ENCODE results near the gene ATP8B3. TPM values are rescaled to one million over a fixed set of nuclear protein-coding genes. Genes with fewer than 3 reads are reported as not detected.
A peak's percentile ranks its signal among the peaks of the same experiment; 100 is the strongest.

ATP8B3 gene
- total RNA-seq, 1 donor from 2014 or later: not detected

- DNase-seq (ENCODE audit: low spot score in 2 of 2) (no peak), FAIRE-seq (no peak)
Observed at GRCh38 chr19:1776606-1777147, 35.4 kb downstream of the ATP8B3 start.

GRCh38 chr19:1775951-1776605 is 36.0 kb downstream of the ATP8B3 start:
- no peak for DNase-seq (ENCODE audit: low spot score in 2 of 2)
- no peak for FAIRE-seq

DNA sequence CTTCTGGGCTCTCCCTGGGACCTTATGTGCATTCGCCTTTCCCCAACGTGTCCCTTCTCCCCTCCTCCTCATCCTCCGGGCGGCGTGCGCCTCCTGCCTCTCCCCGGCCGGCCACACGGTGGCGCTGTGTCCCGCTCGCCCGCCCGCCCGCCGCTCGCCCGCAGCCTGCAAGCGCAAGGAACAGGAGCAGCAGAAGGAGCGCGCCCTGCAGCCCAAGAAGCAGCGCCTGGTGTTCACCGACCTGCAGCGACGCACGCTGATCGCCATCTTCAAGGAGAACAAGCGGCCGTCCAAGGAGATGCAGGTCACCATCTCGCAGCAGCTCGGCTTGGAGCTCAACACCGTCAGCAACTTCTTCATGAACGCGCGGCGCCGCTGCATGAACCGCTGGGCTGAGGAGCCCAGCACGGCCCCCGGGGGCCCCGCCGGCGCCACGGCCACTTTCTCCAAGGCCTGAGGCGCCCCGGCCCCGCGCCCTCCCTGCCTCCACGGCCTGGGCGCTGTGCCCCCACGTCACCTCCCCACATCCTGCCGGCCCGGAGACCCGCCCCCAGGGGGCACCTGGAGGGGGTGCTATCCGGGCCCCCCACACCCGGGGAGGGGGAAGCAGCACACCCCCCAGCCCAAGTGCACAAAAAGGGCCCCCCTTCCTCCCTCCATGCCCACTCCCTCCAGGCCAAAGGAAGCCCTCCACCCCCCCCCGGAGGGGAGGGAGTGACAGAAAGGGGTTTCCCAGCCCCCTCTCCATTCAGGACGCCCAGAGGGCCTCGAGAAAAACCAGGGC is 36.9 kb downstream of the ATP8B3 start:
- no peak for DNase-seq (ENCODE audit: low spot score in 2 of 2)
- no peak for FAIRE-seq

GRCh38 chr19:1773184-1773583 is 38.9 kb downstream of the ATP8B3 start:
- DNase-seq (ENCODE audit: low spot score in 2 of 2): no peak
- no peak for FAIRE-seq

DNA sequence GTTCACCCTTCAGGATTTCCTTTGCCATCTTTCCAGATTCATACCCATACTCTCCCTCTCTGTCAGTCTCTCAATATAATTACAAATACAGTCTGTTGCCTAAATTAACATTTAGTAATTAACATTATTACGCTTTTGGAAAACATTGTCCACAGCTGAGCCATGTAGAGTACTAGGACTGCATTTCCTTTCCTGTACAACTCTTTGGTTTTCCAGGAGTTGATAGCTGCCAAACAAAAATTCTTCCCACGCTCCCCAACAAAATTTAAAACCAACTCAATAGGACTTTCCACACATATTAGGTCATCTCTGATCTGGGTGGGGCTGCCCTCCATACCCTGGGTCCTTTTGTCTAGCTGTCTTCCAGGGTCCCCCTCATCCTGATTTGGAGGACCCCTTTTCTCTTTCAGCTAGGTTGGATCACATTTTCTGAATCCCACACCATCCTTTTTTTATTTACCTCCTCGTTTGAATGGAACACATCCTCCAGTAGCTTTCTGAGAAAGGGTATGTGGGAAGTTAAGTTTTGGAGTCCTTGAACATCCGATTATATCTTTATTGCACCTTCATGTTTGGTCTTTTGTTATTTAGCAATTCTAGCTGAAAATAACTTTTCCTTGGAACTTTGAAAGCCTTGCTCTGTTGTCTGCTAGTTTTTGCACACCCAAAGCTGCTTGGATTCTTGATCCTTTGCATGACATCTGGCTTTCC is 41.1 kb downstream of the ATP8B3 start:
- FAIRE-seq (no peak), DNase-seq (ENCODE audit: low spot score in 2 of 2) (no peak)

GRCh38 chr19:1769645-1769985 is 42.5 kb downstream of the ATP8B3 start:
- FAIRE-seq: no peak
- no peak for DNase-seq (ENCODE audit: low spot score in 2 of 2)

DNA sequence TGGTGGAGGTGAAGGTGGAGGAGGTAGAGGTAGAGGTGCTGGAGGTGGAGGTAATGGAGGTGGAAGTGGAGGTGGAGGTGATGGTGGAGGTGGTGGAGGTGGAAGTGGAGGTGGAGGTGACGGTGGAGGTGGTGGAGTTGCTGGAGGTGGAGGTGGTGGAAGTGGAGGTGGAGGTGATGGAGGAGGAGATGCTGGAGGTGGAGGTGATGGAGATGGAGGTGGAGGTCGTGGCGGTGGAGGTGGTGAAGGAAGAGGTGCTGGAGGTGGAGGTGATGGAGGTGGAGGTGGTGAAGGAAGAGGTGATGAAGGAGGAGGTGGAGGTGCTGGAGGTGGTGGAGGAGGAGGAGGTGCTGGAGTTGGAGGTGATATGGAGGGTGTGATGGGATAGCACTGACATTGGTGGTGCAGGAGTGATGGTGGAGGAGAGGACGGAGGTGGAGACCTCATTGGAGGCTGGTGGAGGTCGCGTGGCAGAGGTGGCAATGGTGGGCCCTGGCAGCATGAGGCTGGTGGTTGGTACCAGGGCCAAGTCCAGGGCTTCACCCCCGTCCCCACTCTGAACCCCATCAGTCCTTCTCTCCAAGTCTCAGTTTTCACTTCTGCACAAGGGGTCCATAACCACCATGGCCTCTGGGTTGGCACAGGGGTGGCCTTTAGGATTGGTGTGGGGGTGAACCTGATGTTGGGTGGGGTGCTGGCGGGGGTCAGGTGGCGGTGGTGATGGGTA is 43.0 kb downstream of the ATP8B3 start:
- DNase-seq (ENCODE audit: low spot score in 2 of 2) (no peak), FAIRE-seq (no peak)

DNA sequence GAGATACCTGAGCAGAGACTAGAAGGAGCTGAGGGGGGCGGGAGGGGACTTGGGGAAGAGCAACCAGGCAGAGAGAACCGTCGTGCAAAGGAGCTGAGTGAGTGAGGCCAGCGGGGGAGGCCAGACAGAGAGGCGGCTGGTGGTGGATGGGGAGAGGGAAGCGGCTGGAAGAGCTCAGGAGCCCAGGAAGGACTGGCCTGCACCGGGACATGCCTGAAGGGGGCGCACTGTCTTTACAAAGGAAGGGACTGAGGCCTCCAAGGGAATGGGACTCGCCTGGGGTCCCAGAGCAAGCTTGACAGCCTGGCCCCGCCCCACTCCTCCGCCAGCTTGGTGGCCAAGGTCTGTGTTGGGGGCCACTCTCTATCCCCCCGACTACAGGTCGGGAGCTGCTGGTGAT is 43.8 kb downstream of the ATP8B3 start:
- no peak for FAIRE-seq
- DNase-seq (ENCODE audit: low spot score in 2 of 2): no peak

GRCh38 chr19:1767464-1767933 is 44.6 kb downstream of the ATP8B3 start:
- DNase-seq (ENCODE audit: low spot score in 2 of 2) (peak; percentile 81 to 88), FAIRE-seq (no peak)

DNA sequence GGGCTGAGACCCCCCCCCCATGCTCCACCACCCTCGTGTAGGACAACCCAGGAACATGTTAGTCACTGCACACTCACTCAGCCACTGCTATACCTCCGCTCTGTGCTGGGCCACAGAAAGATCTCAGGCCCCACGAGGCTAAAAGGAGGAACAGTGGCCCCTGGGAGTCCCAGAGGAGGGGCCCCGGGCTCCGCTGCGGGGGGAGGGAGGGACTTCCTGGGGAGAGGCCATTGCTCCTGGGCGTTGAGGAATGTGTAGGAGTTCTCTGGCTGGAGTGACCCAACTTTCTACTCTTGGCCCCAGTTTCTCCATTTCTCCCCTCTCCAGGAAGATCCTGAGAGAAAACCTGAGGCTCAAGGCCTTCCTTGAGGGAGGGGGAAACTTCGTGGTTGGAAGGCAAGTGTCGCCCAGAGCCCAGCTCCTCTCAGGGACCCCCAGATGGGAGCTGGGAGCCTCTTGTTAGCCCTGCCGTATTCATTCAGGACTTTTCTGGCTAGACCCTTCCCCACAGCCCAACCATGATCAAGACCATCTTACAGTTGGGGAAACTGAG is 45.2 kb downstream of the ATP8B3 start:
- DNase-seq (ENCODE audit: low spot score in 2 of 2) (no peak), FAIRE-seq (no peak)

- no peak for FAIRE-seq
- no peak for DNase-seq (ENCODE audit: low spot score in 2 of 2)
Observed at GRCh38 chr19:1765904-1766799, 45.9 kb downstream of the ATP8B3 start.

GRCh38 chr19:1765232-1765903 is 46.7 kb downstream of the ATP8B3 start:
- FAIRE-seq (no peak), DNase-seq (ENCODE audit: low spot score in 2 of 2) (no peak)

GRCh38 chr19:1764729-1765128 is 47.3 kb downstream of the ATP8B3 start:
- DNase-seq (ENCODE audit: low spot score in 2 of 2) (no peak), FAIRE-seq (no peak)

DNA sequence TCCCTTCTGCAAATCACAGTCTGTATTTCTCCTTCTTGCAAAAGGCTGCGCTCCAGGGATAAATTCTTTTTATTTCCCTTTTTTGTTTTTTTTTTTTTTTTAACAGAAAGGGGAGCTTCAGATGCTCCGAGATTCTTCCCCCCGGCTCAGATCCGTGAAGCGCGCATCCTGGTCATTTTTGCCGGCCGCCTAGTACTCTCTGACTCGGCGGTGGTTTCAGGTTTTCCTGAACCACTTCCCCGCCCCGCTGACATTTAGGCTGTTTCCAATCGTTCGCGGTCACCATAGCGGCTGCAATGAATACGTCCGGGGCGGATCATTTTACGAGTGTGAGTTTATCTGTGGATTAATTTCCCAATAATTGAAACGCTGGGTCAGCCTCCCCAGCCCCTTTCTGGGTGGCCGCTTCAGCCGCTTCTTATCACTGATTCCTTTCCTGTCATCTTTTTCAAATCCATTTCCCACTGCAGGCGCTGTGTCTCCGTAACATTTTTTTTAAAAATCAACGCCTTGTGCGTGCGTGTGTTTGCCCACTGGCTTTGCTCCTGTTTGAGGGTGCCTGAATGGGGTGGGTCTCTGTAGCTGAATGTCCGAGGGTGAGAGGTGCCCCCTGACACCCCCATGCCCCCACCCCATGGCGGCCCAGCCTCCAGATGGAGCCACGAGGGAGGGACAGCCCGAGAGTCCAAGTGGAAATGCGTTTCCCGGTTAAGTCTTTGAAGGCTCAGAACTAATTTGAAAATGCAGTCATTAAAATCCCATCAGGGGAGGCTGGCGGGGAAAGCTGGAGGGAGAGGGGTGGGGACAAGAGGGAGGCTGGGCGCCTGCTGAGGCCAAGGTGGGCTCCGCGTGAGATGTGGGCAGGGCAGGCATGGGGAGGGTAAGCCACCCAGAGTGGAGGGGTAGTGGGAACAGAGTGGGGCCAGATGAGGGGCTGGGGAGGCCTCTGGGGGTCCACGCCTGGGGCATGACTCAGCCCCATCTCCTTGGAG is 48.1 kb downstream of the ATP8B3 start:
- FAIRE-seq (no peak), DNase-seq (ENCODE audit: low spot score in 2 of 2) (no peak)

GRCh38 chr19:1762243-1763117 is 49.6 kb downstream of the ATP8B3 start:
- no peak for DNase-seq (ENCODE audit: low spot score in 2 of 2)

GRCh38 chr19:1761528-1762242 is 50.4 kb downstream of the ATP8B3 start:
- DNase-seq (ENCODE audit: low spot score in 2 of 2): no peak
- no peak for FAIRE-seq

More at GRCh38 chr19:1762243-1763117, 49.6 kb downstream of the ATP8B3 start:
- FAIRE-seq: no peak
